K562 (cell line): Measurements from ENCODE around the gene ENTREP3. TPM values are rescaled to one million over a fixed set of nuclear protein-coding genes. Genes with fewer than 3 reads are reported as not detected.

Source experiments
- ARID3B ChIP-seq: fragments of 250-450 bp; sonication (Bioruptor Pico); IDR thresholded peaks from 2 replicates; pipeline ENCODE4 v1.4.0; 2020; ENCODE audit warnings: borderline replicate concordance
- E2F8 ChIP-seq: fragments of 450-650 bp; IDR thresholded peaks from 2 replicates; pipeline ENCODE4 v1.7.1; 2018; ENCODE audit warnings: mild to moderate bottlenecking, low read depth; ENCODE audit not compliant: partially characterized antibody
- EGR1 ChIP-seq: fragments of 450-650 bp; conservative IDR thresholded peaks from 2 replicates; pipeline ENCODE4 v1.6.1; 2017; ENCODE audit warnings: mild to moderate bottlenecking
- FOXK1 ChIP-seq: sonication (generic); formaldehyde crosslinking; IDR thresholded peaks from 2 replicates; pipeline ENCODE4 v1.8.0; 2022; ENCODE audit warnings: missing genetic modification reagents, mild to moderate bottlenecking, borderline replicate concordance
- FOXP4 ChIP-seq: sonication (generic); formaldehyde crosslinking; IDR thresholded peaks from 2 replicates; pipeline ENCODE4 v1.8.0; 2022; ENCODE audit warnings: mild to moderate bottlenecking, missing genetic modification reagents, borderline replicate concordance
- HNRNPH1 ChIP-seq: fragments of 200-400 bp; formaldehyde crosslinking; optimal IDR thresholded peaks from 2 replicates; pipeline ENCODE3; 2017; ENCODE audit warnings: low read depth, mild to moderate bottlenecking, low read length, moderate library complexity
- KLF13 ChIP-seq: fragments of 450-650 bp; IDR thresholded peaks from 2 replicates; pipeline ENCODE4 v1.6.1; 2016; ENCODE audit warnings: missing genetic modification characterization, low read depth, mild to moderate bottlenecking, missing compliant biosample characterization, moderate library complexity, borderline replicate concordance
- MEF2A ChIP-seq: IDR thresholded peaks from 2 replicates; pipeline ENCODE4 v1.6.1; 2011; ENCODE audit warnings: low read depth, mild to moderate bottlenecking, low read length, moderate library complexity; ENCODE audit not compliant: control insufficient read depth
- POLR2A ChIP-seq: fragments of 450-650 bp; conservative IDR thresholded peaks from 2 replicates; pipeline ENCODE4 v1.6.1; 2016
- PTBP1 ChIP-seq: fragments of 200-400 bp; formaldehyde crosslinking; IDR thresholded peaks from 2 replicates; pipeline ENCODE4 v1.6.1; 2017; ENCODE audit warnings: low read depth, low read length
- PTRF ChIP-seq: fragments of 450-650 bp; IDR thresholded peaks from 2 replicates; pipeline ENCODE4 v1.6.1; 2016; ENCODE audit warnings: mild to moderate bottlenecking, missing genetic modification characterization, missing compliant biosample characterization
- RBM15 ChIP-seq: fragments of 200-400 bp; formaldehyde crosslinking; IDR thresholded peaks from 2 replicates; pipeline ENCODE4 v1.6.1; 2018; ENCODE audit warnings: mild to moderate bottlenecking, low read length, moderate library complexity; ENCODE audit not compliant: insufficient read depth
- RUNX1 ChIP-seq: sonication (generic); IDR thresholded peaks from 2 replicates; pipeline ENCODE4 v1.6.1; 2016; ENCODE audit warnings: antibody characterized with exemption, low read depth
- SMAD3 ChIP-seq: fragments of 450-650 bp; formaldehyde crosslinking; conservative IDR thresholded peaks from 2 replicates; pipeline ENCODE4 v1.4.0; 2020; ENCODE audit warnings: mild to moderate bottlenecking
- SOX6 ChIP-seq: fragments of 450-650 bp; IDR thresholded peaks from 2 replicates; pipeline ENCODE4 v1.6.1; 2014; ENCODE audit warnings: mild to moderate bottlenecking
- TAF7 ChIP-seq: fragments of 450-650 bp; IDR thresholded peaks from 2 replicates; pipeline ENCODE4 v1.6.1; 2016; ENCODE audit warnings: missing genetic modification characterization, missing compliant biosample characterization
- TARDBP ChIP-seq: fragments of 450-650 bp; IDR thresholded peaks from 2 replicates; pipeline ENCODE4 v1.6.1; 2016
- ZBTB11 ChIP-seq, 3 experiments: fragments of 200-800 bp in 1 of 3; fragments of 250-450 bp in 1 of 3; fragments of 450-650 bp in 1 of 3; sonication (Bioruptor Pico) in 1 of 3; sonication (Bioruptor generic) in 1 of 3; formaldehyde crosslinking in 1 of 3; IDR thresholded peaks; 2 replicates each; pipeline versions ENCODE4 v1.6.1 to v1.8.0; 2016 to 2022; ENCODE audit warnings: mild to moderate bottlenecking in 2 of 3, missing genetic modification characterization in 2 of 3, missing compliant biosample characterization in 1 of 3, moderate library complexity in 1 of 3
- polyA plus RNA-seq, 8 experiments: library from polyadenylated mRNA; depleted of rRNA in 4 of 8; stranded (reverse) in 5 of 8; unstranded in 3 of 8; fragments of >200 nt; fragmentation: Nextera tagmentation in 2 of 8; fragmentation: Illumina TruSeq in 1 of 8; extraction: Ambion mirVana in 2 of 8; extraction: Trizol in 1 of 8; gene quantifications; 2 replicates each; pipeline versions ENCODE4 v1.2.1 to v1.2.3, GENCODE V29; 2011 to 2014; ENCODE audit warnings: inconsistent platforms in 1 of 8, missing spikeins in 1 of 8
- total RNA-seq, 7 experiments: library from RNA; depleted of rRNA in 6 of 7; stranded (reverse); fragments of >200 nt in 6 of 7; fragmentation: Illumina TruSeq in 2 of 7; extraction: Trizol in 2 of 7; gene quantifications; 2 replicates each; pipeline versions ENCODE4 v1.2.1 to v1.2.3, GENCODE V29; 2011 to 2021; ENCODE audit warnings: low replicate concordance in 1 of 7

Gene ENTREP3
- total and polyA plus RNA-seq, 9 of the 15 experiments (the other 6 are each of a cell fraction or from before 2014, with no cell fraction given), result 1.9 to 41.8 (median 5.9) TPM

DNA sequence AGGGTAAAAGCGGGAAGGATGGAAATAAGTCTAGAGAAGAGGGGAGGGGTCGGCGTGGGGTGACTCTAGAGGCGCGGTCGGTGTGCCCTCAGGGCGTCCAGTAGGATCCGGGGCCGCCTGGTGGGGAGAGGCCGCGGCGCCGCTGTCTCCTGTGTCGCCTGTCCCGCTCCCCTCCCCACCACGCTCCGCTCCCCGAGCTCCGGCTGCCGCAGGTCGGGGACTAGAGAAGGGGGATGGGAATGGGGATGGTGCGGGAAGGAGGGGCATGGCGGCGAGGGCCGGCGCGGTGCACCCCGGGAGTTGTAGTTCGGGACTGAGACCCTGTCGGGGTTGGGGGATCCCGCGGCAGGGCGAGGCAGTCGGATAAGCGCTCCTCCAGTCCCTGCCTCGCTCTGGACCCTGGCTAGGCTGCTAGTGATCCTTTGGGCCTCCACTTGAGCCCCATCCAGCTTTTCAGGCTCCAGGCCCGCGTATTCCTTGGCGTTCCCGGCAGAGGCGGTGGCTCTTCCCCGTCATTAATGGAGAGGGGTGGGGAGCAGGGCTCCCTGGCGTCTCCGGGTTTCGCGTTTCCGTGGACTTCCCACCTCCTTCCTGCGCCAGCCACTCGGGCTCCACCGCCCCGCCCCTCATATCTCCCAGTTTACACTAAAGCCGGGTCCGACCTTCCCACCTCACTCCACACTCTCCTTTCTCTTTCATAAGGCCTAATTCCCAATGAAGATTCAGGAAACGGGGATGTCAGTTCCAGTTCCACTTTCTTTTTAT lies at the start of gene ENTREP3 (continued):
- TF ChIP-seq ZBTB11 (CRISPR knock-in tag; IDR thresholded peaks at IDR 0.05) (peak in 1 of 3 experiments; percentile 79; a peak in 2 of 6 replicates), TARDBP (peak; percentile 18; the same call in 1 of the 2 replicates), RUNX1 (no peak), TAF7 (tag) (no peak), FOXP4 (no peak), ARID3B (CRISPR knock-in tag) (no peak), FOXK1 (CRISPR knock-in tag) (no peak), MEF2A (no peak), SMAD3 (CRISPR knock-in tag) (no peak), HNRNPH1 (no peak), PTBP1 (no peak), KLF13 (tag) (no peak), E2F8 (no peak), POLR2A (peak; percentile 61), EGR1 (no peak), RBM15 (no peak), SOX6 (peak; percentile 24; the same call in 1 of the 2 replicates), PTRF (tag) (no peak)
